Astrocyte (in vitro differentiated cells and primary cell): ENCODE results near the gene BASP1. TPM values are rescaled to one million over a fixed set of nuclear protein-coding genes. Genes with fewer than 3 reads are reported as not detected.
A peak's percentile ranks its signal among the peaks of the same experiment; 100 is the strongest.

Experiments used
- DNase-seq: peaks from one replicate; pipeline ENCODE4 v3.0.0-alpha.2; 2010; ENCODE audit warnings: low read depth
- FAIRE-seq: peaks from 2 replicates; lab custom pipeline; 2011; peaks lifted over from hg19 to GRCh38; lab: Jason Lieb, UNC
- H2AFZ ChIP-seq: 2 replicates; pipeline ENCODE4 v1.6.0; 2012; ENCODE audit warnings: low read depth, low read length, inconsistent platforms
- H3K27ac ChIP-seq: 2 replicates; pipeline ENCODE4 v1.5.1; 2011; ENCODE audit warnings: low read depth, low read length, inconsistent platforms
- H3K27me3 ChIP-seq: 2 replicates; pipeline ENCODE4 v1.6.0; 2011; ENCODE audit warnings: low read length, inconsistent platforms; ENCODE audit not compliant: insufficient read depth
- H3K36me3 ChIP-seq: 2 replicates; pipeline ENCODE4 v1.5.1; 2011; ENCODE audit warnings: low read length, inconsistent platforms; ENCODE audit not compliant: insufficient read depth
- H3K4me1 ChIP-seq: 2 replicates; pipeline ENCODE4 v1.5.1; 2011; ENCODE audit warnings: low read length, inconsistent platforms; ENCODE audit not compliant: insufficient read depth
- H3K4me2 ChIP-seq: 2 replicates; pipeline ENCODE4 v1.6.0; 2012; ENCODE audit warnings: low read length, inconsistent platforms
- H3K4me3 ChIP-seq: 2 replicates; pipeline ENCODE4 v1.5.1; 2011; ENCODE audit warnings: low read depth, mild to moderate bottlenecking, low read length, inconsistent platforms; ENCODE audit not compliant: insufficient read depth
- H3K79me2 ChIP-seq: 2 replicates; pipeline ENCODE4 v1.6.0; 2012; ENCODE audit warnings: mild to moderate bottlenecking, low read length, inconsistent platforms; ENCODE audit not compliant: insufficient read depth
- H3K9ac ChIP-seq: 2 replicates; pipeline ENCODE4 v1.6.0; 2012; ENCODE audit warnings: mild to moderate bottlenecking, low read length, inconsistent platforms
- H3K9me3 ChIP-seq: 2 replicates; pipeline ENCODE4 v1.5.1; 2012; ENCODE audit warnings: low read depth, mild to moderate bottlenecking, low read length, inconsistent platforms; ENCODE audit not compliant: insufficient read depth
- H4K20me1 ChIP-seq: 2 replicates; pipeline ENCODE4 v1.6.0; 2012; ENCODE audit warnings: low read length, inconsistent platforms; ENCODE audit not compliant: insufficient read depth
- H3K27ac Mint-ChIP-seq: one replicate; pipeline ENCODE4 v1.8.0; 2021; ENCODE audit warnings: mild to moderate bottlenecking, mixed read lengths; ENCODE audit not compliant: unreplicated experiment
- H3K27me3 Mint-ChIP-seq: one replicate; pipeline ENCODE4 v1.8.0; 2021; ENCODE audit warnings: low read depth, mixed read lengths; ENCODE audit not compliant: unreplicated experiment
- H3K36me3 Mint-ChIP-seq: one replicate; pipeline ENCODE4 v1.8.0; 2021; ENCODE audit warnings: low read depth, mixed read lengths; ENCODE audit not compliant: unreplicated experiment
- H3K4me1 Mint-ChIP-seq: one replicate; pipeline ENCODE4 v1.8.0; 2021; ENCODE audit warnings: low read depth, mixed read lengths; ENCODE audit not compliant: unreplicated experiment
- H3K4me3 Mint-ChIP-seq: one replicate; pipeline ENCODE4 v1.8.0; 2021; ENCODE audit warnings: mild to moderate bottlenecking, moderate library complexity, mixed read lengths; ENCODE audit not compliant: unreplicated experiment
- H3K9me3 Mint-ChIP-seq: one replicate; pipeline ENCODE4 v1.8.0; 2021; ENCODE audit warnings: mild to moderate bottlenecking, mixed read lengths; ENCODE audit not compliant: unreplicated experiment
- EZH2 ChIP-seq: IDR thresholded peaks from 2 replicates; pipeline ENCODE4 v1.6.1; 2012; ENCODE audit warnings: mild to moderate bottlenecking, low read length, inconsistent platforms; ENCODE audit not compliant: insufficient read depth
- total RNA-seq: library from RNA; stranded (reverse); gene quantifications from 2 replicates; pipeline ENCODE4 v1.2.1, GENCODE V29; 2021
- TF ChIP-seq, protein P1 (sequence below): IDR thresholded peaks from 2 replicates; pipeline ENCODE4 v1.5.1; 2011; ENCODE audit warnings: low read depth, mild to moderate bottlenecking, inconsistent platforms, low read length, moderate library complexity; ENCODE audit not compliant: insufficient read depth

Gene BASP1
- total RNA-seq, 1 donor from 2014 or later, result 273 TPM

DNA sequence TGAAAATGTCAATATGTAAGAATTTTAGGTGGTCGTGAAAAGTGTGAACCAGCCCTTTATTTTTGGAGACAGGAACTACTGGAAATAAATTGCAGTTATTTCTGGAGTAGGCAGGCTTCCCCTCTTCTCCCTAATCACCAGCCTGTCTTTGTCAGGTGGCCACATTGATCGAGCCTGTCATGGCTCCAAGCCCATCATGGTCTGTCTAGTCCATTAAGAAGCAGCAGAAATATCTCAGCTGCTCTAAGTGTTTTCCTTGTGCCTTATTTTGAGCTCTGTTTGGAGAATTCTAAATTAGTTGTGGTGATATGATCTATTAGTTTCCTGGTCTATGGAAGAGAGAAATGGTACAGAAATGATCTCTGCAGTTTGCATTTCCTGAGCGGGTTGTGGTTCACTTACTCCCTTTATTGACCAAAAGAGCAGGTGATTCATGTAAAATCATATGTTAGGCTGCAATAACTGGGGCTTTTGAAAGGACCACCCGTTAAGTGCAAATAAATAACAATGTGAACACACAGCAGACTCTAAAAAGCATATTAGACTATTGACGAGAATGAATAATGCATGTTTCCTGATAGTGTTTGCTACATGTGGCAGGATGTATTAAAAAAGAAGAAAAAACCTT is 42.3 kb downstream of the BASP1 start:
- FAIRE-seq (no peak), DNase-seq (no peak)
- peaks cover 28% of the 10 kb centered on the region for H3K36me3 Mint-ChIP-seq
- H2AFZ ChIP-seq, result no peak overlapping the region
- H3K9me3 Mint-ChIP-seq, result peaks cover 5% of the 10 kb centered on the region
- H3K36me3 ChIP-seq, result peaks cover 14% of the 10 kb centered on the region
- no peaks in the 10 kb centered on the region for H3K9me3 ChIP-seq
- no peak overlapping the region for H3K9ac ChIP-seq
- peaks cover 93% of the 10 kb centered on the region for H4K20me1 ChIP-seq
- peak overlapping the region; percentile 9 for H3K27ac Mint-ChIP-seq
- H3K27me3 Mint-ChIP-seq, result no peaks in the 10 kb centered on the region
- H3K4me1 Mint-ChIP-seq, result peaks cover 58% of the 10 kb centered on the region
- H3K27me3 ChIP-seq, result no peaks in the 10 kb centered on the region
- H3K4me1 ChIP-seq, result peaks cover 21% of the 10 kb centered on the region
- H3K4me2 ChIP-seq, result no peak overlapping the region
- H3K79me2 ChIP-seq, result peaks cover 99% of the 10 kb centered on the region
- no peak overlapping the region for H3K27ac ChIP-seq
- no peak overlapping the region for H3K4me3 Mint-ChIP-seq
- H3K4me3 ChIP-seq, result no peak overlapping the region
- TF ChIP-seq EZH2, result no peak
- TF ChIP-seq, protein P1, sequence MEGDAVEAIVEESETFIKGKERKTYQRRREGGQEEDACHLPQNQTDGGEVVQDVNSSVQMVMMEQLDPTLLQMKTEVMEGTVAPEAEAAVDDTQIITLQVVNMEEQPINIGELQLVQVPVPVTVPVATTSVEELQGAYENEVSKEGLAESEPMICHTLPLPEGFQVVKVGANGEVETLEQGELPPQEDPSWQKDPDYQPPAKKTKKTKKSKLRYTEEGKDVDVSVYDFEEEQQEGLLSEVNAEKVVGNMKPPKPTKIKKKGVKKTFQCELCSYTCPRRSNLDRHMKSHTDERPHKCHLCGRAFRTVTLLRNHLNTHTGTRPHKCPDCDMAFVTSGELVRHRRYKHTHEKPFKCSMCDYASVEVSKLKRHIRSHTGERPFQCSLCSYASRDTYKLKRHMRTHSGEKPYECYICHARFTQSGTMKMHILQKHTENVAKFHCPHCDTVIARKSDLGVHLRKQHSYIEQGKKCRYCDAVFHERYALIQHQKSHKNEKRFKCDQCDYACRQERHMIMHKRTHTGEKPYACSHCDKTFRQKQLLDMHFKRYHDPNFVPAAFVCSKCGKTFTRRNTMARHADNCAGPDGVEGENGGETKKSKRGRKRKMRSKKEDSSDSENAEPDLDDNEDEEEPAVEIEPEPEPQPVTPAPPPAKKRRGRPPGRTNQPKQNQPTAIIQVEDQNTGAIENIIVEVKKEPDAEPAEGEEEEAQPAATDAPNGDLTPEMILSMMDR, result no peak

DNA sequence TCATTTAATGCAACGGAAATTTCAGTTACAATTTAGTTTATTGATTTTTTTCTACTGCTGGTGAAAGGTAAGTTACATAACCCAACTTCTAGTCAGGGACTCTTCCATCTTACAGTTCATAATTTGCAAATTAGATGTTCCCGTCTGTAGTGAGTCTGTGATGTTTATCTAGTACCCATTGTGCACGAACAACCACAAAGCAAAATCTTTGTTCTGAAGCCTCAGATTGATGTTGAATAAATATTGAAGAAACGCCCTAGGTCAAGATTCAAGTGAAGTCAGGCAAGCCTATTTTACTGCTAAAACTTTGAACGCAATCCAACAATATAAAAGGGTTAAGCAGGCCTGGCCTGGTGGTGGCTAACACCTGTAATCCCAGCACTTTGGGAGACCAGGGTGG is 43.1 kb downstream of the BASP1 start:
- H3K27ac ChIP-seq, result no peak overlapping the region

DNA sequence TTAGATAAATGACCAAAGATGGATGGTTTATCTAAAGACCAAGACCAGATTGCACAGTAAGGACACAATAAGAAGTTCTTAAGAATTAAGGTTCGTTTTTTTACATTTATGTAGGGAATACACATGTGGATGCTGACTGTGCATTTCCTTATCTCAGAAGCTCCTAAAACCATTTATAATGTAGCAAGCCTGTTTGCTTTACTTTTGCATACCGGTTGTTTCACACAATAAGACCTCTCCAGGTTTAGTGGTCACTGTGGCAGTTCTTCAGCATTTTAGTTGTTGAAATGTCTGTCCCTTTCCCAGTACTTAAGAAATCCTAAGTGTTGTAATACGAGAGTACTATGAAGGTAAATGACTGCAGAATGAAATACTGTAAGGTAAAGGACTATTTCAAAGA is 43.6 kb downstream of the BASP1 start:
- Mint-ChIP-seq H3K27me3 (no peaks in the 10 kb centered on the region), H3K27ac (no peak overlapping the region), H3K4me3 (no peak overlapping the region), H3K9me3 (peaks cover 5% of the 10 kb centered on the region), H3K36me3 (peaks cover 28% of the 10 kb centered on the region), H3K4me1 (peaks cover 47% of the 10 kb centered on the region)
- no peaks in the 10 kb centered on the region for H3K9me3 ChIP-seq
- no peak overlapping the region for H3K4me2 ChIP-seq
- H3K9ac ChIP-seq, result no peak overlapping the region
- H4K20me1 ChIP-seq, result peaks cover 93% of the 10 kb centered on the region
- no peak overlapping the region for H2AFZ ChIP-seq
- FAIRE-seq (no peak), DNase-seq (peak; percentile 32)
- H3K27ac ChIP-seq, result no peak overlapping the region
- H3K27me3 ChIP-seq, result no peaks in the 10 kb centered on the region
- H3K4me1 ChIP-seq, result peaks cover 17% of the 10 kb centered on the region
- peaks cover 22% of the 10 kb centered on the region for H3K36me3 ChIP-seq
- no peak overlapping the region for H3K4me3 ChIP-seq
- TF ChIP-seq, protein P1, result no peak
- TF ChIP-seq EZH2, result no peak
- H3K79me2 ChIP-seq, result peaks cover 99% of the 10 kb centered on the region

More for the DNA sequence above, 43.1 kb downstream of the BASP1 start:
- peaks cover 53% of the 10 kb centered on the region for H3K4me1 Mint-ChIP-seq
- H3K4me2 ChIP-seq, result no peak overlapping the region
- H3K9ac ChIP-seq, result no peak overlapping the region
- no peaks in the 10 kb centered on the region for H3K27me3 Mint-ChIP-seq
- H3K4me3 Mint-ChIP-seq, result no peak overlapping the region
- DNase-seq, result no peak
- no peak overlapping the region for H3K27ac Mint-ChIP-seq
- H3K4me3 ChIP-seq, result no peak overlapping the region
- no peak for TF ChIP-seq EZH2
- TF ChIP-seq, protein P1, result no peak
- peaks cover 31% of the 10 kb centered on the region for H3K36me3 Mint-ChIP-seq
- H2AFZ ChIP-seq, result no peak overlapping the region
- H3K27me3 ChIP-seq, result no peaks in the 10 kb centered on the region
- no peak for FAIRE-seq
- peaks cover 5% of the 10 kb centered on the region for H3K9me3 Mint-ChIP-seq
- peaks cover 20% of the 10 kb centered on the region for H3K36me3 ChIP-seq
- peaks cover 93% of the 10 kb centered on the region for H4K20me1 ChIP-seq
- H3K9me3 ChIP-seq, result no peaks in the 10 kb centered on the region
- H3K4me1 ChIP-seq, result peaks cover 18% of the 10 kb centered on the region
- H3K79me2 ChIP-seq, result peaks cover 99% of the 10 kb centered on the region
